ENCODE measurements around the gene LCK.

Gene LCK

DNA sequence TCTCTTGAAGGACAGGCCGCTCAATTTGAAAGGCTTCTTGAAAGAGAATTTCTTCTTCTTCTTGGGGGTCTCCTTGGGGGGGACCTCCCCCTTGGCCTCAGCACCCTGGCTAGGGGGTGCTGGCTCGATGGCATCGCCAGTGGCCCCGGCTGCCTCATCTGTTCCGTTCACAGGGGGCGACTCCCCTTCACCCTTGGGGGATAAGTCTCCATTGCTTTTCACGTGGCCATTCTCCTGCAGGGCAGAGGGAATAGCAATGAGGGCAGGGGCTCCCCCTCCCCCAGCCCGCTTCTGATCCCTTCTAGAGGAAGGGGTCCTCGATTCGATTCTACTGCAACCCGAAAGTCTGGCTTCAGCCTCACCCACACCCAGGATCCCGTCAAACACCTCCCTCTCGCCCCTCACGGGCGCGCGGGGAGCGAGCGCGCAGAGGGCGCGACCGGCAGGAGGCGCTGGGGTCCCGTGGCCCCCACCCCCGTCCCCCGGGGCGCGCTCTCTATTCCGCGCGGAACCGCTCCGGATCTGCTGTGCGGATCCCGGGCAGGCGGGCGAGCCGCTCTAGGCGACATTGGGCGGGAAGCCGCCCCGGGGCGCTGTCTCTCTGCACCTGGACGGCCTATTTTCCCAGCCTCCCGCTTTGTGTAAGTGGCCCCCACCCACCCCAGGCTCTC is 83.9 kb downstream of the LCK start:
- ATAC-seq = peak; percentile 62
- 0 out of 2 replicates have a peak, but pooled peaks have one; percentile 42 for TF ChIP-seq PATZ1 (CRISPR knock-in tag; IDR thresholded peaks at IDR 0.05; ENCODE audit: borderline replicate concordance)
- TF ChIP-seq BACH2 (CRISPR knock-in tag; IDR thresholded peaks at IDR 0.05; ENCODE audit: borderline replicate concordance) = no peak
- no peak for TF ChIP-seq POU6F1 (CRISPR knock-in tag; IDR thresholded peaks at IDR 0.05; ENCODE audit: borderline replicate concordance, low read depth)
- TF ChIP-seq ARNTL (CRISPR knock-in tag; IDR thresholded peaks at IDR 0.05; ENCODE audit: borderline replicate concordance, low read depth) = no peak
- TF ChIP-seq TOX (CRISPR knock-in tag; IDR thresholded peaks at IDR 0.05; ENCODE audit: borderline replicate concordance) = no peak

- peak; percentile 3; the same call in 2 of the 3 replicates for ATAC-seq
- TF ChIP-seq ZNF565 (CRISPR knock-in tag; conservative IDR thresholded peaks at IDR 0.05; ENCODE audit: low read depth) (no peak), ZNF70 (CRISPR knock-in tag; IDR thresholded peaks at IDR 0.05) (no peak), PPARA (CRISPR knock-in tag; IDR thresholded peaks at IDR 0.05; ENCODE audit: borderline replicate concordance) (no peak), CSDC2 (CRISPR knock-in tag; IDR thresholded peaks at IDR 0.05) (no peak), ARNTL (CRISPR knock-in tag; IDR thresholded peaks at IDR 0.05; ENCODE audit: borderline replicate concordance, low read depth) (no peak), GLIS3 (CRISPR knock-in tag; IDR thresholded peaks at IDR 0.05) (no peak), TCF4 (CRISPR knock-in tag; IDR thresholded peaks at IDR 0.05; ENCODE audit: borderline replicate concordance) (no peak), PATZ1 (CRISPR knock-in tag; IDR thresholded peaks at IDR 0.05; ENCODE audit: borderline replicate concordance) (no peak), CSRNP3 (CRISPR knock-in tag; IDR thresholded peaks at IDR 0.05) (no peak), ZFP30 (CRISPR knock-in tag; IDR thresholded peaks at IDR 0.05) (no peak), ZNF8 (CRISPR knock-in tag; IDR thresholded peaks at IDR 0.05) (no peak), RARB (CRISPR knock-in tag; IDR thresholded peaks at IDR 0.05) (no peak), TSHZ2 (CRISPR knock-in tag; IDR thresholded peaks at IDR 0.05) (no peak), ZC3H10 (CRISPR knock-in tag; IDR thresholded peaks at IDR 0.05) (no peak), BACH2 (CRISPR knock-in tag; IDR thresholded peaks at IDR 0.05; ENCODE audit: borderline replicate concordance) (no peak), TOX (CRISPR knock-in tag; IDR thresholded peaks at IDR 0.05; ENCODE audit: borderline replicate concordance) (no peak), ISL1 (CRISPR knock-in tag; IDR thresholded peaks at IDR 0.05) (no peak)
These were observed 84.4 kb downstream of the LCK start for GRCh38 chr1:32335535-32335789.

All from SK-N-SH treated with all-trans-retinoic acid at 6 μM for 48 hours (cell line).